Activated naive CD4-positive, alpha-beta T cell treated with Interleukin-2 at 50 U/mL for 16 hours (primary cell): ENCODE data around the gene DAB2IP.

Experiments used
- DNase-seq: peaks from one replicate; pipeline ENCODE4 v3.0.0-alpha.2; 2020

DAB2IP gene

DNA sequence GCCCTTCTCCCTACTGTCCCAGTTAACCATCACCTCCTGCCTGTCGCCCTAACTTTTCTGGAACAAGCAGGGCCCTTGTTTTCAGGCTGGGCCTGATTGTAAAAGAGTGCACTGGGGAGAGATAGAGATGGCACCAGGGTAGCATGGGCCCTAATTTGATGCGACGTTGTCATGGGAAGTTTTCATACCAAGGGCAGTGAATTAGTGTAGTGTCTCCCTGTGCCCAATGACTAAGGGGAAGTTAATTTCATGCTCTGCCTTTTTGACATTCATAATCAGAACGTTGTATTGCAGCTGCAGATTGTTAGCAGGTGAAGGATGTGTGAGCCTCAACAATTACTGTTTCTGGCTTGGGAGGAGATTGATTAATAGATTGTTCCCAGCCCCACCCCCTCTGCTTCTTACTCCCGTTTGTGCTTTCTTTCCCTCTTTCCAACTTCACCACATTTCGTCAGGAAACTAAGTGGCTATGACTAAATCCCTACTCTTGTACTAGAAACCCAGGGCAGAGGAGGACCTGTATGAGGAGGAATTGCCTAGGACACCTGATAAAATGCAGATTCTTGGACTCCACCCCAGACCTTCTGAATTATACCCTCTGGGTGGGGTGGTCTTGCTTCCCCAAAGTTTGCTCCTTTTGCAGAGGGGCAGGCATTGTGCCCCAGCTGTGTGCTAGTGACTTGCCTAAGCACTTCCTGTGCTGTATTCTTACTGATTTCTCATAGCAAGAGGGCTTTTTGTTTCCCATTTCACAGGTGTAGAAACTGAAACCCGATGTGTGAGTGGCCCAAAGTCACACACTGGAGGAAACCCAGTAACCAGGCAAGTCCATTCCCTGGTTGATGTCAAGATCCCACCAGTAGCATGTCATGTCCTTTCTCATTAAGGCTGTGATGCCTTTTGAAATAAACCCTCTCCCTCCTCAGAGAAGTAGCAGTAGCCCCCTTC is 56.3 kb downstream of the DAB2IP start:
- no peak for DNase-seq

DNA sequence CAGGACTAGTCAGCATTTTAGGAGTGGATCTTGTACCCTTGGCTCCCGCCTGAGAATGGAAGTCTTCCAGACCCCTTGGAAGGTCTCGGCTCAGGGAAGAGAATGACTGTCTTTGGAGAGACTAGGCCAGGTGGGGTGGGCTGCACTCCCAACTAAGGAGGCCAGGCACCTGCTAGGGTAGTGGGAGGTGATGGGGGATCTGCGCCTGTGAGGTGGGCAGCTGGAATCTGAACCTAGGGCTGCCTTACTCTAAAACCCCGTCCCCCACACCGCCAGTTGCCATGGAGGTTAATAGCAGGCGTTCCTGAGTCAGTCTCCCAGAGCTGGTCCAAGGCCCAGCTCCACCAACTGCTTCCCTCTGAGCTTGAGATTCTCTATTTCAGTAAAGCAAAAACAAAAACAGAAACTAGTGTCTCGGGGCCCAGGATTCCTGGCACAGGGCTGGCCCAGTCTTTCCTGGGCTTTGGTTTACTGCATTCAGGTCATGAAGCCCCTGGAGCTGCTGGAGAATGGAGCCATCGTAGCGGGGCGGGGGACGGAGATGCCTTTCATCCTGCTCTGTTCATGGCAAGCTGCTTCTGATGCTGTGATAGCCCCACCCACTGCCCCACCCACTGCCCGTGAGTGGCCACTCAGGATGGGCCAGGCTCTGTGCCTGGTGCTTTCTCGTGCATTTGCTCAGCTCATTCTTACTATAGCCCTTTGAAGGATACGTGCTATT is 57.5 kb downstream of the DAB2IP start:
- DNase-seq: no peak

DNA sequence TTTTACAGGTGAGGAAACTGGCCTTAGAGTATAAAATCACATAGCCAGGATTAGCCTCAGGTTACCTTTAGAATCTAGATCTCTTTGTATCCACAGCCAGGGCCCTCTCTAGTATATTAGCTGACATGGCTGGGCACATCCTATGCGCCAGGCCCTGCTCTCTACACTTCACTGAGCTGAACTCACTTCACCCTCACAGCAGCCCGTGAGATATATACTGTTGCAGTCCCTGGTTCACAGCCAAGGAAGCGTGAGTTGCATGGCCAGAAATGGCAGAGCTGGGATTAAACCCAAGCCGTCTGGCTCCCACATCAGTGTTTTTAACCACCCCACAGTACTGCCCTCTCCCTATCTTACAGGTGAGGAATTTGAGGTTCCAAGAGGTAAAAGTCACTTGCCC is 58.4 kb downstream of the DAB2IP start:
- no peak for DNase-seq

DNA sequence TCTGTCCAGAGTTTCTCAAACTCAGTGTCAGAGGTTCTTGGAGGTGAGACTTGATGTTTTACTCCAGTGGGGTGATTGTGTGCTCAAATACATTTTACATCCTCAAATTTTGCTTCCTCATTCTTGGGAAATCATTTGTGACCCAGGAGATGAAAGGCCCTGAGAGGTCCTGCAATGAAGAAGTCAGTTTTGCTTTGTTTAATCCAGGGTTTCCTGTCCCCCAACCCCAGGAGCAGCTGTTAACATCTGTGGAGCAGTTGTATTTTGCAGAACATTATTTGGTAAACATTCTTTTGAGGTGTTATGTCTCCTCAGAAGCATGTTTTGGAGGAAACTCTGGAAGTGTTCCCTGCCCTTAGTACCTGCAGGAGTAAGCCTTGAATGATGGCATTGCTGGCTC is 59.8 kb downstream of the DAB2IP start:
- no peak for DNase-seq

DNA sequence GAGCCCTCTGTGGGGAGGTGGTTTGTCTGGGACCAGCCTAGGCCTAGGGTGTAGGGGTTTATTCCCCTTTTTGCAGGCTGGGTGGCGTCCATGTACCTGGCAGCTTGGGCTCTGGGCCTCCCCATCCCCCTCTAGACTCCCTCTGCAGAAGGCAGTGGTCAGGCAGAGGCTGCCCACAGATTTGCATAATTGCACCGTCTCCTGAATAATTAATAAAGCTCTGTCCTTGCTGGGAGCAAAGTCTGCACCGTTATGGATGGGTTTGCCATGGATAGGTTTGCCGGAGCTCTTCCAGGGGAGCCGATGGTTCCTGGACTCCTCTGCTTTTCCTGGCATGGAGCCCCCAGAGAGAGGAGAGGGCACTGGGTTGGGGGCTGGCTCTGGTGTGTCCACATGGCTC is 60.4 kb downstream of the DAB2IP start:
- DNase-seq: no peak

DNA sequence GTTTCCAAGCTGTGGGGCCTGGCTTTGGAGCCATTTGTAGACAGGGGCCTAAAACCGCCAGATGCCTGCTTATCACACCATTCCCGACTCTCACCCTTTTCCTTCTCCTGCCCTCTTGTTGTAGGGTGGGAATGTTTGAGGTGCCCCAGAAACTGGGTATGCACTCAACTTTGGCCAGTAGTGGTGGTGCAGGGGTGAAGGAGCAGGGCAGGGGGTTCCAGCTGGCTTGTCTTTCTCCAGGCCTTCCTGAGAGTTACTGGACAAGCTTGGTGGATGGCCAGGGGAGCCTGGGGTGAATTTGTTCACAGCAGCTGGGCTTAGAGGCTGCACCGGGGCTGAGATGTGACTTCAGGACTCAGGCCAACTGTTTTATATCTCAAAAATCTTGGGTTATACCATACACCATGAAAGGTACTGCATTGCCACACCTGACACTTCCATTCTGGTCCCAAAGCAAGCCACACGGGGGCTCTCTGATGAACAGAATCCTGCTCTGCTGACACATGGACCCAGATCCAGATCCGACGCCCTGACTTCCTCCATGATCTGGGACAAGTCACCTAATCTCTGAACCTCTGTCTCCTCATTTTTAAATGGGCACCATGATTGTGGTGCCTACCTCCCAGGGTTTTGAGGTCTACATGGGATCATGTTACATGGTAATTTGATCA is 62.1 kb downstream of the DAB2IP start:
- DNase-seq: no peak

DNA sequence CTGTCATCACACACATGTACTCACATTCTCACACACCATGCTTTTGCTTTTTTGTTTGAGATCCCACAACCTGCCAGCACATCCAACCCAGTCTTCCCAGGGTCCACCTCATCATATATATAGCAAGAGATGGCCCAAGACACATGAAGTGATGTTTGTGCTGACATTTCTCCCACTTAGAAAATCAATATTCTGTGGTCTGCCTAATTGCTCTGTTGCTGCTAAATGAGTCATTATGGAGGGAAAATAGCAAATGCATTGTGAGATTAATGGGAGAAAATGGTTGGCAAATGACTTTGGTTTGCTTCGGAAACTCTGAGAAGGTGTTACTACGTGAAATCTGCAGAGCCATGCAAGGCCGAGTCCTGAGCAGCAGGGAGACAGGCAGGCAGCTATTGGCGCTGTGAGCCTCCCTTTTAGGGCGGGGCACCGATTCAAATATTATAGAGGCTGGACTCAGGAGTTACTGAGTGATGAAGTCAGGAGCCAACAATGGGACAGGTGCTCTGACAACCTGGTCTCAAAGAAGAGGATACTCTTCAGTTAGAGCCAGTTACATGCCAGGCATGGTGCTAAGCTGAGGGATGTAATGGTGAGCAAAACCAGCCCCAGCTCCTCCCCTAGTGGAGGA is 62.8 kb downstream of the DAB2IP start:
- DNase-seq: no peak

DNA sequence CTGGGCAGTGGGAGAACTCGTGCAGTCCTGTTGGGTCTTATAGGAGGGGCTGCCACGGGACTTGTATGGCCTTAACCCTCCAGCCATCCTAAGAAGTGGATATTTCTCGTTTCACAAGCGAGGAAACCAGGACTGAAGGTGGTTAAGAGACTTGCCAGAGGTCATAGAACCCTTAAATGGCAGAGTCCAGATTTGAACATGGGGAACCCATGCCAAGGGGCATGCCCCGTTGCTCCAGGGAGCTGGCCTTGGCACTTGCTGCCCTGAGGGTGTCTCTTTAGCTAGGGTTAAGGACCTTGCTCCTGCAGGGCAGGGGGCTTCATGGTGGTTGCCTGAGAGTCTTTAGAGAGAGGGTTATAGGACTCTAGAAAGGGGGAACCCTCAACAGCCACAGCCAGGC is 63.4 kb downstream of the DAB2IP start:
- no peak for DNase-seq

DNA sequence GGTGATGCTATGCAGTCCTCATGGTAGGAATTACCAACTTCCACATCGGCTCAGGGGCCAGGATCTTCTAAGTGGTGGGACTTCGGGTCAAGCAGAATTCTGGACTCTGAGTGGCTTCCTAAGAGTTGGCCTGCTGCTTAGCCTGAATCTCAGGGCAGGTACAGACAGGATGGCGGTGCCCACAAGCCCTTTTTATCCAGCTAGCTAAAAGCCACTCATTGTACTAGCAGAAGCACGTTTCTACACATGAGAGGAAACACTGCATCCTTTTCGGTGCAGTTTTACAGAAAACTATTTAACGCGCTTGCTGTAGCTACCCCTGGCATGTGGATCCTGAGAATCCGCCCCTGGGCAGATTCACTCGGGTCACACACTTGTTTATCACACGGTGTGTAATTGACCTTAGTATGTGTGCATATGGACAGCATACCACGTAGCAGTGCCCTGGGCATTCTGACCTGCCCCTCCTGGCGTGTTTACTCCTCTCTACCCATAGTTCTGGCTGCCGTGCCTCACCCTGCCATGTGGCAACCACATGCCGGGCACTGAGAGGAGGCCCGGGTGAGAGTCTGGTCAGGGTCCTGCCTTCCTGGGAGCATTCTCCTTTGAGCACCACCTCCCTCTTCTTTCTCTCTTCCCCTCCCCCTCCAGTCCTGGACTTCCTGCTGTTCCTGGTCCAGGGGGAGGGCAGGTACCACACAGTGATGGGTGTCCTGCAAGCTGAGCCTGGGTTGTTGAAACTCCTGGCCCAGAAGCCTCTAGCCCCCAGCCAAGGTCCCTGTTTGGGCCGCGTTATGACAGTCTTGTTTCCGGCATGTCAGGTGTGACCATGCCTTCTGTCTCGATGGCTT is 65.9 kb downstream of the DAB2IP start:
- DNase-seq: no peak

DNA sequence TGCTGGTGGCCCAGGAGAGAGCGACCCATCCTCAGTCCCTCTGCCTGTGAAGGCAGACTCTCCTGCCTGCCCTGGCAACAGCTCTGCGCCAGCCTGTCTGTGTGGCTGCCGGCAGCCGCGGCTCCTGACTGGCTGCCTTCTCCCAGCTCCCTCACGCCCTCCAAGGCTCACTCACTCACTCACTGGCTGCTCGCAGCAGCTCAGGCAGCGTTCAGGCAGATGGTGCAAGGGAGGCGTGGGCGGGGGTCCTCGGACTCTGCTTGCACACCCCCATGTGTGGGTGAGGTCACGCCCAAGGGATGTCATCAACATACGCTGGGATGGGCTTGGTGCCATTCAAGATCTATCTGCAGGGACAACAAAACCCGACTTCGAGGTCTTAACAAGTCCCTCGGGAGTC is 66.7 kb downstream of the DAB2IP start:
- no peak for DNase-seq

DNA sequence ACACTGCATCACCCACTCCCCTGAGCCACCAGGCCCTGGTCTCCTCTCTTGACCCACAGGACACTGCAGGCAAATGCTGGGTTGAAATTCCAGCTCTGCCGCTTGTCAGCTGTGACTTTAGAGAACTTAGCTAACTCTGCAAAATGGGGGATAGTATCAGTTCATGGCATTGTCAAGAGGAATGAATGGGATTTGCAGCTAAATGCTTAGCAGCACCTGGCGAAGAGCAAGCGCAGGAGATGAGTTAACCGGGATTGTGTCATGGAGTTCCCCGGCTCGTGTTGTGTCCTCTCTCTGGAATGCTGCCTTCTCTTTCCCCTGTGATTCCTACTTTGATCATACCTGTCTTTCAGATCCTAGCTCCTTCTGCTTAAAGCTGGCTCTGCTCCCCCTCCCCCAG is 67.1 kb downstream of the DAB2IP start:
- DNase-seq: no peak

DNA sequence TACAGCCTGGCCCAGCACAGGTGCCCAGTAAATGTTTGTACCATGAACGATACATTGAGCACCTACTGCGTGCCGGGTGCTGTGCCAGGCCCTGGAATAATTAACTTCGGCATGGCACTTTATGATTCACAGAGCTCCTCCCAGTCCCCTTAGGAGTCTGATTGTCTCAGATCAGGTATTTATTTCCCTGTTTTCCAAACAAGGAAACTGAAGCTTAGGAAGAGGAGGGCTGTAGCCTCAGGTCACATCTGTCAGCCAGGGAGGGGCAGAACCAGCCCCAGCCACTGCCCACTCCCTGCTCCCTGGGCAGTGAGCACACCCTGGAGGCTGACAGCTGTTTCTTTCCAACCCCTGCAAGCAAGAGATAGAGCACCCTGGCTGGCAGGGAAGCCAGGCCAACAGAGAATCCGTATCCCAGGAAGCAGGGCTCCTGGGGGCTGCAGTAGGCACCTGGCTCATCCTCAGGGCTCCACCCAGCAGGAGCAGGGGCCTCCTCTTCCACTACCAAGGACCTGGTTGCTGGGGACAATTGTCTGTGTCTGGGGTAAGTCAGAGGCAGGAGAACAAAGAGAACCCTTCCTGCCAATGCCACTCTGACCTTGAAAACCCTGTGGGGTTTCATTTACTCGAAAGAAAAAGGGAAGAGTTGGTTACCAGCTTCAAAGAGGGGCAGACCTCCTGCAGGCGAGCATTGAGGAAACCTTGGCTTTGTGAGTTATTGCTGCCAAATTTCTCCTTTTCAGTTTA is 69.0 kb downstream of the DAB2IP start:
- DNase-seq: no peak

DNA sequence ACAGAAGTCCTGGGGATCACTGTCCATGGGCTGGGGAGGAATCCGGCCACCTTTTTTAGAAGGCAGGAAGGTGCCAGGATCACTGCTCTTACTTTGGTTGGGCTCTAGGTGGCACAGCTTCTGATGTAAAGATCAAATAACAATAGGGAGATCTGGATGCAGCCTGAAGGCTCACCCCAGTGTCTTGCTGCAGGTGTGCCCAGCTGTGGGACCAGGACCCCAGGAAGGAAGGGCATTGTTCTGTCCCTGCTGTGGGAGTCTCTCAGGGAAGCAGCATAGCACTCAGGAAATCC is 69.6 kb downstream of the DAB2IP start:
- no peak for DNase-seq

DNA sequence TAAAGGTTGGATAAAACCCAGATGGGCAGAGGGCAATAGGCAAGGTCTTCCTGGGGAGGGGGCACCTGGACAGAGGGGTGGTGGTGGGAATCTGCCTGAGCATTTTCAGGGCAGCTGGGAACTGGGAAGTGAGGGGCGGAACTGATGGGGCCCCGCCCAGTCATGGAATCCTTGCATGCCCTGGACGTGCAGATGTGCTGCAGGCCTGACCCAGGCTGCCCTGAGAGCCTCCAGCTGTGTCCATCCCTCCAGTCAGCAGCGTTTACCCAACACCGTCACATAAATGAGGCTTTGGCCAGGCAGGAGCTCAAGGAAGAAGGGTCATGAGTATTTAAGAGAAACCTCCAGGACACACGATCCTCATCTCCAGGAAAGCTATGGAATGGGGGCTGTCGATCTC is 70.3 kb downstream of the DAB2IP start:
- DNase-seq: no peak

DNA sequence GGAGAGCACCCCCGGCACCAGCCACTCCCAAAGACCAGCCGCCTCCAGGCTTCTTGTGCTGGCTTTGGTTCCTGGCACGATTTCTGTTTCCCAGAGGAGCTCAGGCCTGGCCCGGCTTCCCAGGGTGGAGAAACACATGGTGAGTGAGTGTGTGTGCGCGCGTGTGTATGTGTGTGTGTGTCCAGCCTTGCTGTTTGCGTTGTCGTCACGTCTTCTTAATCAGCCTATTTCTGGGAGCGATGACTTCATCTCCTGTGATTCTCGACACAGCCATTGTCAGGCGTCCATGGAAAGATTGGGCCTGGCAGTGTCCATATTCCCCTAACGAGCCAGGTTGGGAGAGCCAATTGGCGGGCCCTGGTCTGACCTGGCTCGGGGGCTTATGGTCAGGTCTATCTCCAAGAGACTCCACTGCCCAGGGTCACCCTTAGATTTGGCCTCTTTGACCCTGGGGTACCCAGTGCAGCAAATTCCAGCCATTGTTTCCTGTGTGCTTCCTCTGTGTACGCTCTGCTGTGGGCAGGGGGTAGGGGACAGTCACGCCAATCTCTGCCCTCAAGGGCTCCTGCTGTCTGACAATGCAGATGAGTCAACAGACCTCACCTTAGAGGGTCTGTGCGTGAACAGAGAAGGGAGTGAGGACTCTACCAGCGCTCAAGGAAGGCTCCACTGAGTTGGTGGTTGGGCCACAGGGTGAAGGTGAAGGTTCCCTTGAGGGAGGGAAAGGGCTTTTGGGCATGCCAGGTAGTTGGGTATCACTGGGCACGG is 73.8 kb downstream of the DAB2IP start:
- DNase-seq: no peak

DNA sequence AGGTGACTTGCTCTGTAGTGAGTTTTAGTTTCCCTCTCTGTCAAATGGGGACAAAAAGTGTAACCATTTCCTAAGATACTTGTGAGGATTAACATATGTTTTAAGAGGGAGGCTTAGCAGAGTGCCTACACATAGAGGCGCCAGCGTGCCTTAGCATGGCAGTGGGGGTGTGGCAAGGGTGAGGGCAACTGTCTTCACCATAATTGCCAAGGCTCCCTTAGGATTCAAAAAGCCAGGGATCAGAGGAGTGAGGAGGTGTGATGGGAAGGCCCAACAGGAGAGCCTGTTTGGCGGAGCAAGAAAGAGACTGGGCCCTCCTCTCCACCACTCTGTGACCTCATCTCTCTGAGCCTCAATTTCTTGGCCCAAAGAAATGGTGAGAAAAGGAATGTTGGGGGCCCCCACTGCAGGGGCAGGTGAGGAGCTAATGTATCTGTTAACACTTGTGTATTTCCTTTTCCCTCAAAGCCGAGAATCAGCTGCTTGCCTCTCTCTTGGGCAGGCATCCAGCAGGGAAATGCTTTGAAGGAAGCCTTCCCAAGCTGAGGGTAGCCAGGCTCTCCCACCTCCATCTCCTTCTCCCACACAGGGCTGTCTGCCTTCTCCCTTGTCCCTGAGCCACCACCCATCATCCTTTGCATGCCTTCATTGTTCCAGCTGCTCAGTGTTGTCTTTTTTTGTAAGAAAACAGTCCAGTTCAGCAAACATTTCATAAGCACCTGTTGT is 76.0 kb downstream of the DAB2IP start:
- DNase-seq: no peak

DNA sequence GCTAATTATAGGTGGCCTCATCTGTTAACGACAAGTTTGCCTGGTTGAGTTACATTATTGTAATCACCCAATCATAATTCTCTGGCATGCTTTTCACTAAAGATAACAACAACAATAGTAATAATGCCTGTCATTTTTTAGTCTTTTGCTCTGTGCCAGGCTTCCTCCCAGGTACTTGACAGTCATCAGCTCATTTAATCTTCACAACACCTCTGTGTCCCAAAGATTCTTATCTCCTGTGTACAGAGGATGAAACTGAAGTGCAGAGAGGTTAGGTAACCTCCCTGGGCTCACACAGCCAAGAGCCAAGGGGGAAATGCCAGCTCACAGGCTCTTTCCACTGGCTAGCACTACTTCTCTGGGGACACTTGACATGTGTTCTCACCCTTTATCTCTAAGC is 77.5 kb downstream of the DAB2IP start:
- DNase-seq: no peak

DNA sequence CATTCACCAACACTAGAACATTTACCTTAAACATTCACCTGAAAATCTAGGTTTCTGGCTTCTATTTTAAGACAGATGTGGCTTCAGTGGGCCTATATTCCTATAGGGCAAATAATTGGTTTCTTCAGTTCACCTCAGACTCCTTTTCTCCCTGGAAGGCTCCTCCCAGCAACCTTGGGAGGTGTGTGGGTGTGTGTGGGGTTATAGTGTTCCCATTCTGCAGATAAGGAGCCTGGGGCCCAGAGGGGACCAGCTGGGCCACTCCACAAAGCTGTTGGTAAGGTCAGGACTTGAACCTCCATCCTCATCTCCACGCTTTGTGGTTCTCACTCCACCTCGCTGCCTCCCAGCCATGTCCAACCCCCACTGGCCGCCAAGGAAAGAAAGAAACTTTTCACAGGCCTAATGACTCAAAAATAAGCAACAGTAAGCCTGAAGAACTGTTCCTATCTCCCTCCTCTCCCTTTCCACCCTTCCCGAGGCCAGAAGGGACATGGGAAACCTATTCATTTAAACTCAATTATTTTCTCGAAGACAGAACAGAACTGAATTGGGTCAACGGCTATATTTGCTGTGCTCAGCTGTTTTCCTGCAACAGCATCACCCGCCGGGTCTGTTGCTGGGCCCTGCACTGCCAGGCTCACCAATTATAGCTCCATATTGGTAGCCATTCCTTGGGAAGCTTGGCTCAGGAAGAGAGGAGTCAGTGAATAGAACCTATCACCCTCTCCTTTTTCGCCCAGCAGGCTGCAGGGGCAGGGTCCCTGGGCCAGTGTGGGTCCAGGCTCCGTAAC is 78.5 kb downstream of the DAB2IP start:
- DNase-seq: no peak

DNA sequence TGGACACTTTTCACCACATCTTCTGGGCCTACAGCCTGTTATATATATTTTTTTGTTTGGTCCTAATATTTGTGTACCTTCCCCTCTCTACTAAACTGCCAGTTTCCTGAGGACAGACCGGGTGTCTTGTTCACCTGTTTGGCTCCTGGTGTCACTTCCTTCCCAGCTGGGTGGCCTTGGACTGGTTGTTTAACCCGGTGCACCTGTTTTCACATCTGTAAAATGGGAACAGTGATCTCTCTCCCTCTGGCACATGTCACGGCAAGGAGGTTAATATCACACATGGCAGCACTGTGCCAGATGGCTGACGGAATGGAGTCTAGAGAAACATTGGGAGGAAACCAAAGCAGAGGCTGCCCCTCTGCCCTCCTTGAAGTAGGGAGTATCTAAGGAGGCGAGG is 79.7 kb downstream of the DAB2IP start:
- no peak for DNase-seq
